Left colon (tissue), 2 donors: ENCODE data around the gene LOXHD1. TPM values are rescaled to one million over a fixed set of nuclear protein-coding genes. Genes with fewer than 3 reads are reported as not detected.

Experiments used
- ATAC-seq: fragments of 200-7000 bp; cut with Tn5 transposase; one replicate; pipeline ENCODE4 v1.9.1; 2020; ENCODE audit warnings: mild to moderate bottlenecking, moderate library complexity
- DNase-seq, 2 donors: peaks; one replicate each; pipeline ENCODE4 v3.0.0-alpha.2; 2020
- intact Hi-C, 2 donors: fragments of 100-400 bp; cut with DNase I in 1 of 2; cut with micrococcal nuclease in 1 of 2; formaldehyde crosslinking; loops; one replicate each; pipeline versions ENCODE4 v1.11.2 to v1.14.0; 2022; cut with DNase I, micrococcal nuclease
- total RNA-seq, 2 donors: library from RNA; stranded (reverse); fragmentation: NEBNext Ultra II Directional; extraction: Animal tissue kit (Norgen Biotek cat#: 25700); gene quantifications; one replicate each; pipeline ENCODE4 v1.2.1, GENCODE V29; 2021
- donor health status: DM: no; HTN: no; CAD: no.
- donor health status: DM: yes; HTN: yes; CAD: no.

Gene LOXHD1
- total RNA-seq, 2 donors from 2014 or later, result 0.15 TPM; not detected in 1

DNA sequence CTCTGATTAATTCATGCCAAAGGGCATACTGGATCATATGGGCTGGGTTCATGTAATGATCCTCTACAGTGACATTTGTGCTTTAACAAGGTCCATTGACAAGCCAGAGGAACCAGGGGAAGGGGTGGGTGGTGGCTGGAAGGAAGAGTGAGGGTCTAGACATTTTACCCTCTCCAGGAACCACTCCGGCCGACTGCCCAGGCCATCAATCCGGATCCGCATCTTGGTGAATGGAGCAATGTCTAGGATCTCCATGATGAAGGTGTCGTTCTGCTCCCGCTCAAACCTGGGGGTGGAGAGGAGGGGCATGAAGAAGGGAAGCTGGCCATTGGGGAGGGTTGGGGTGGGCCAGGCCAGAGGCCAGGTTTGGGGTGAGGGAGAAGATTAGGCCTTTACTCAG lies 147.5 kb downstream of the LOXHD1 start:
- intact Hi-C loops, result no loop called here
- ATAC-seq (no peak), DNase-seq (no peak)

DNA sequence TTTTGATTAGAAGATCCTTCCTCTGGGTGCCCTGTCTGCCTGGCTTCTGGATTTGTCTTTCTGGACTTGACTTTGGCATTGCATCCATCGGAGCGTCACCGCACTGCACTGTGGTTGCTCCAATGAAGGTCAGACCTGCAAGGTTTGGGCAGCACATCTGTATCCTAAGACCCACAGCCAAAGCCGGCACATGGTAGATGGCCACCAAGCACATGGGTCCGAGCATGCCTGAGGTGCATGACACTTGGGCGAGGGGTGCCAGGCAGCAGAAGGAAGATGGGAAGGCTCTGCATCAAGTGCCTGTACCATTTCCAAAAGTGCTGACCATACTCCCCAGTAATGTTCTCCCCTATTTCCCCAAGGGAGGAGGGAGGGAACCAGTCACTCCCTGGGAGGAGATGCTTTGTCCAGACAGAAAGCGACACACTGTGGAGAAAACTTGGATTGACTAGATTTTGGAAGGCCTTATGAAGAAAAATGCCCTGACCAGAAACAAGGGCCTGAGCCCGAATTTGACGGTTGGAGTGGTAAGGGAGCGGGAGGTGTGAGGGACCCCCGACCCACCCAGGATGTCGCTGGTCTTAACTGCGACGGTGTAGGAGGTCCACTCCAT lies 149.9 kb downstream of the LOXHD1 start:
- no peak for ATAC-seq
- intact Hi-C loops, result no loop called here
- DNase-seq, result no peak

DNA sequence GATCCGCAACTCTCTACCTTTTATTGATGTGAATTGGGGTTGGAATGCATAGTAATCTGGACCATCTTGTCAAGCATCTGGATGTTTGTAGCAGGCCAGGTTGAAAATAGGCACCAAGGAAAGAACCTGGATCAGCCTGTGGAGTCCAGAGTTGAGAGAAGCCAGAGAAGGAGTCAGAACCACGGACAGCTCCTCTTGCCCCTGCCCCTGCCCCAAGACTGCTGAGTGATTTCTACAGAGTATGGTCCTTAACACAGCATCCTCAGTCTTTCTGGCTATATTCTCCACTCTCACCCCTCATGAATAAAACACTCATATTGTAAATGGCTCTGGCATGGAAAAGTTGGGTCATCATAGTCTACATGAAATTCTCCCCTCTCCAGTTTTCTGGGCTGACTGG lies 154.6 kb downstream of the LOXHD1 start:
- ATAC-seq (no peak), DNase-seq (no peak)
- intact Hi-C loops, result no loop called here

DNA sequence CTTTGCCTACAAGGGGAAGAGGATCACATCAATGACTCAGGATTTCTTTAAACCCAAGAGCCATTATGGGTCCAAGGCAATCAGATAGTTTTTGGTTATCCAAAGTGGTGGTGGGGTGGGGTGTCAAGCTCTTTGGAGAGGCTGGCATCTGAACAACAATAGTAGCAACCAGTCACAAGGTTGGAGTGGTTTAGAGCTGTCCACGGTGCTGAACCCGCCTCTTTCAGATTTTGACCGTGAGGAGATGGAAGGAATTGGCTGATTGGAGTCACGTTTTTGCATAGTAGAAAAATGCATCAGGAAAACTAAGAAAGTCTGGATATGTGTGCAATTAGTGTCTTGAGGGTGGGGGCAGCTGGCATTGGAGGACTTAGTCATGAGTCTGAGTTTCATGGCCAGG lies 159.9 kb downstream of the LOXHD1 start:
- DNase-seq, result peak in 1 of 2 donors; percentile 33
- no peak for ATAC-seq
- intact Hi-C loops, result no loop called here

DNA sequence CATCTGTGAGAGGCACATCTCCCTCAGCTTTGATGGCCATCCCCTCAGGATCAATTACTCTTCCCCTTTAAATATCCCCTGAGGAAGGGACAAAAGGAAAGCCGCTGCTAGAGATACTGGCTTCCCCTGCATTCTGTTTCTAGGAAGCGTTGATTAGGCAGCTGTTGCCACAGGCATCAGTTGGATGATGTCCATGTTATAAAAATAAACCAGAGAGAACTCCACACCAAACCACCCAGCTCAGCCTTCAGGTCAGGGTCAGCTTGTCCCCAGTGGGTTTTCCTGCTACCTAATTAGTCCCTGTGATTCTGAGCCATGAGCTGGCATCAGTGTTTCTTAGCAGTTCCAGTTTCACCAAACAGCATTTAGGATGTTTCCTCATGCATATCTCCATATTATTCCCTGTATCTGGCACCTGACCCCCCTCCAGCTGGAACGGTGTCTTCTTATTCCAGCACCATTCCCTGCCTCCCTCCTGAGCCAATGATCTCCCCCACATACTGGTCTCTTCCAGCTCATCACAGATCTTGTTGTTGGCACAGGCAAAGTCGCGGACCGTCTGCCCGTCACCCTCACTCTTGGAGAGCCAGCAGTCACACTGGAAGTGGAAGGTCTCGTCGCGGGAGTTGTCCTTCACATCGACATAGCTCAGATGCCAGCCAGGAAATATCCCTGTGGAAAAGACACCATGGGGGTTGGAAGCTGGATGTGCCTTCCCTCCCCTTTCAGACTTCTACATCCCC lies 168.4 kb downstream of the LOXHD1 start:
- intact Hi-C loops, result no loop called here
- DNase-seq (no peak), ATAC-seq (no peak)

DNA sequence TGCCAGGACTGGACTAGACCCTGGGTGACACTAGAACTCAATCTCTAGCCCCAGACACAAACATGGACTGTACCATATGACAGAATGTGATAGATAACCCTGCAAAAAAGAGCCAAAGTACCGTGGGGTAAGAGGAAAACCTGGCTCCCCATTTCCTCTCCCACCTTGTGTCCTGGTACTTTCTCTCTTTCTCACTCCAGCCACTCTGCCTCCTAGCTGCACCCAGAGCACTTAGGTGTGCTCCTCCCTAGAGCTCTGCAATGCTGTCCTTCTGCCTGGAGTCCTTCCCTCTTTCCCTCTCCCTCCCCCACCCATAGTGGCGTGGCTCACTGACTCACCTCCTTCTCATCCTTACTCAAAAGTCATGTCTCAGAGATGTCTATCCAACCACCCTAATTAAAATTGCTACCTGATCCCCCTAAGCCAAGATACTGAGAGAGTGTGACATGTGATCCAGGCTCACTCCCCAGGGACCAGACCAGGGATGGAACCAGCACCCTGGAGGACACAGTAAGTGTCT lies 171.3 kb downstream of the LOXHD1 start:
- no peak for ATAC-seq
- intact Hi-C loops, result no loop called here

DNA sequence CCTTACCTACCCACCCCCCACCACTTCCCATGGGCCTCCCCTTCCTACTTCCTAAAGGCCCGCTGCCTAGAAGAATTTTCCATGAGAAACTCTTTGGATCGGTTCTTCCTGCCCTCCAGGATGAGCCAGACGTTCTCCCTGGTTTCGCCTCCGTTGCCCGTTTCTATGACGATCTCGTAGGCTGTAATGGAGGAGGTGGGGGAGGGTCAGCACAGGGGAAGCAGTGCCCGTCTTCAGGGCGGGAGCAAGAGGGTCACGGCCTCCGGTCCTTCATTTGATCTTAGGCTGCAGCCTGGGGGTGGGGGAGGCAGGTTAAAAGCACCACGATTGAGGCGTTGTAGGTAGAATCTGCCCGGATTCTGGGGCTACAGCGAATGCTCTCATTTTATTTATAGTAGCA lies 172.0 kb downstream of the LOXHD1 start:
- no peak for DNase-seq
- ATAC-seq, result no peak
- intact Hi-C loops, result loop anchor here in 1 of 2 donors (5.0 kb wide), 1 partner anchor 313 kb away; a partner anchor contains a TSS

More for the DNA sequence above, 171.3 kb downstream of the LOXHD1 start:
- DNase-seq, result no peak

DNA sequence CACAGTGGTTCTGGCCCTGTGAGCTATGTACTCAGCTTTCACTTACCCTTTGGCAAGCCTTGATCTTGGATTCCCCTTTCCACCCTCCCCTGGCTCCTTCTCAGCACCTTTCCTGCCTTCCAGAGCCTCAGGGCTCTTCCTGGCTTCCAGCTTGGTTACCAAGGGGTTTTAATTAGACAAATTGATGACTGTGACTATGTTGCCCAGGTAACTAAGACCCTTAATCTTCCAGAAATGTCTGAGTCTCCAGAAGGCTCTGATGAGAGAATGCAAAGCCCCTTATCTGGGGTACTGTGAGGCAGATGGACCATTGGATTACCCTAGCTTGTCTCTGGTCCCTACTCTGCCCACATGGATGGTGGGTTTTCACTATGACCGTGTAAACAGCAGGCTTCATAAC lies 174.2 kb downstream of the LOXHD1 start:
- no peak for ATAC-seq
- intact Hi-C loops, result loop anchor here in 1 of 2 donors (5.0 kb wide), 1 partner anchor 311 kb away; a partner anchor contains a TSS
- no peak for DNase-seq

DNA sequence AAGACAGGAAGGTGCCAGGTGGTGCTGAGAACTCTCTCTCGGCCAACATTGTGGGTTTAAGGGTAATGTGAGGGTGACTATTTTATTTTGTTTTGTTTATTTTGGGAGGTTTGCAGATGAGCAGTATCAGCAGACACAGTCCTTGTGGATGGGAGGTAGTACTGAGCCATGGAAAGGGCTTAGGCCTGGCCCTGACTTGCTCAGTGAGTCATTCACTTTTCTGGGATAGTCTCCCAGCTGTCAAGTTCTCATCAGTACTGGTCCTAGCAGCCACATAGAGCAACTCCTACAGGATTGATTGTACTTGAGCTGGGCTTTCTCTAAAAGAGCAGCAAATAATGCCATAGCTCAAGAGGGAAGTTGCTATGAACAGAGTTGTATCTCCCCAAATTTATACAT lies 175.2 kb downstream of the LOXHD1 start:
- intact Hi-C loops, result loop anchor here in 1 of 2 donors (2.0 to 5.0 kb wide), 2 partner anchors 201 to 310 kb away; a partner anchor contains a TSS
- DNase-seq, result no peak
- no peak for ATAC-seq

DNA sequence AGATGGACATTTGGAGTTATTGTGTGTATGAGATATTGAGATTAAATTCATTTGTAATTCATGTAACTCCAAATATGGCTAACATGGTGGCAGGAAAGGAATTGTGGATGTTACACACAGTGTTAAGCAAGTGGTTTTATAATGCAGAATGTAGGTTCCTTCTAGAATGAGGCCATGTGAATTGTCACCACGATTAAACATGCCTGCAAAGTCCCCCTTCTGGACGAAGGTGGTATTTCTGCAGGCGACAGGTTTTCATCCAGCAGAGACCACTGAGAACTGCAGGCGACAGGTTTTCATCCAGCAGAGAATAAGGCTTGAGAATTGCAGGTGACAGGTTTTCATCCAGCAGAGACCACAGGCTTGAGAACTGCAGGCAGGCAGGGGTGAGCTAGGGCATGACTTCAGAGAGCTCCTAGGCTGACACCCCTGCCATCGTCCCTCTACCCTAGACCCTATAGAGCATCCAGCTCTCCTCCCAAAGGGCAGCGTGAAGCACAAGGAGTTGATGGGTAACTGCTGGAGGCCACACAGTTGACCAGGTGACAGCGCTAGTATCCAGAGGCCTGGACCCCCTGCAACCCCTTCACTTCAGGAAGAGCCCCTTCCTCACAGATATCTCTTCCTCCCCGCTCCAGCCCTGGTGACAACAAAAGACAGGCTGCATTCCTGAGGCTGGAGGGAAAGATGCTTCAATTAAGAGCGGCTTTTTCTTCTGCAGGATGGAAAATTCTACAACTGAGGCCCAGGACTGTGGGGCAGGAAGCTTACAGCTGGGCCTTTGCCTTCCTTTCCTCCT lies 175.8 kb downstream of the LOXHD1 start:
- intact Hi-C loops, result loop anchor here in 1 of 2 donors (2.0 to 5.0 kb wide), 2 partner anchors 200 to 309 kb away; a partner anchor contains a TSS
- ATAC-seq, result peak; percentile 64
- peak in 1 of 2 donors; percentile 65 for DNase-seq

DNA sequence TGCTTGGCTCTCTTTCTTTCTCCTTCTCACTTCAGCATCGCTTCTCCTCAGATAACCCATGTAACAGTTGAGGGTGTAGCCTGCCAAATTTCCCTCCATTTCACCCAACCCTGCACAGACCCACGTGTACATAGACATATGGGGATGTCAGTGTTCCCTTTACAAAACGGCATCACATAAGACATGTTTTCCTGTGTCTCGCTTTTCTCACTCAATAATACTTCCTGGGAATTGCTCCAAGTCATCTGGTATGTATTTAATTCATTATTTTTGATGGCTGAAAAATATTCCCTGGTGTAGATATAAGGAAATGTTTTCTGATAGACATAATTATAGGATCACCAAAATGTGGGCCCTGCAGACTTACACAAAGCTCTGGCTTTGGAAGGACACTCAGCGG lies 176.8 kb downstream of the LOXHD1 start:
- DNase-seq (no peak), ATAC-seq (no peak)
- intact Hi-C loops, result loop anchor here in 1 of 2 donors (2.0 to 5.0 kb wide), 2 partner anchors 199 to 308 kb away; a partner anchor contains a TSS

DNA sequence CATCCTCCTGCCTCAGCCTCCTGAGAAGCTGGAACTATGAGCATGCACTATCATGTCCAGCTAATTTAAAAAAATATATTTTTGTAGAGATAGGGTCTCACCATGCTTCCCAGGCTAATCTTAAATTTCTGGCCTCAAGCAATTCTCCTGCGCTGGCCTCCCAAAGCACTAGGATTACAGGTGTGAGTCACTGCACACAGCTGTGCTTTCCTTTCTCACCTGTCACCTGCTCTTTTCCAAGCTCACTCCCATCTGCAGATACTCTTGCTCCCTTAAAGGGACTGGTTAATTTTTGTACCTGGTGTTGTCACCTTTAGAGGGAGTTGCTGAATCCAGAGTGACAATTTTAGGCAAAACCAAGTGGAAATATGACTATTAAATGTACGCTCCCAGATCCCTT lies 178.2 kb downstream of the LOXHD1 start:
- no peak for DNase-seq
- intact Hi-C loops, result no loop called here
- ATAC-seq, result no peak

DNA sequence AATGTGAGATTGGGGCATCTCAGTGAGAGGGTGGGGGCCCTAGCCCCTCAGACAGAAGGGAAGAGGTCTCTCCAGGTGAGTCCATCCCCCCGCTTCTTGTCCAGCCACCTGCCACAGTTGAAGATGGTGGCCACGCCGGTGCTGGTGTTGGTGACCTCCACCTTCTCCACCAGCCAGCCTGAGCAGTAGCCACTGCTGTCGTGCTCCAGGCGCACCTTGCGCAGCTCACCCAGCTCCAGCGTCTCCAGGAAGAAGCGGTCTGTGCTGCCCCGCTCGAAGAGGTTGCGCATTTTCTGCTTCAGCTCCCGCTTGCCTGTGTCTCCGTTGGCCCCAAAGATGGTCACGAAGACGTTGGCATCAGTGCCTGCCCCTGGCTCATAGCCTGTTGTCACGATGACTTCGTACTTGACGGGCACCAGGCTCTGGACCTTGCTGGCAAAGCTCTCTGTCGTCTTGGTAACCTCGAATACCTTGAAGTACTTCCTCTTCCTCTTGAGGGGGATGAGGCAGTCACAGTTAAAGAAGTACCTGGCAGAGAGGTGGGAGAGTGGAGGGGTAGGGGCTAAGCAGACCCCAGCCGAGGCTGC lies 179.5 kb downstream of the LOXHD1 start:
- DNase-seq (no peak), ATAC-seq (no peak)
- intact Hi-C loops, result no loop called here

DNA sequence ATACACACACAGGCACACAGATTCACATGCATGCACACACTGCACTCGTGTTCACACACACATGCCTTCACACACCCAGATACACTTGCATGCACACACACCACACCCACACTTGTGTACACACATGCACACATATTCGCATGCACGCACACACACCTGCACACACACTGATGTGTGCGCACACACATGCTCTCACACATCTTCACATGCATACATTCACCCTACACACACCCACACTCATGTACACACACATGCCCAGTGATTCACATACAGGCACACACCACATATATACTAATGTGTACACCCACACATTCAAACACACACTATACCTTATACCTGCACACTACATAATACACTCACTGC lies 181.6 kb downstream of the LOXHD1 start:
- intact Hi-C loops, result no loop called here
- DNase-seq, result no peak
- ATAC-seq, result no peak

DNA sequence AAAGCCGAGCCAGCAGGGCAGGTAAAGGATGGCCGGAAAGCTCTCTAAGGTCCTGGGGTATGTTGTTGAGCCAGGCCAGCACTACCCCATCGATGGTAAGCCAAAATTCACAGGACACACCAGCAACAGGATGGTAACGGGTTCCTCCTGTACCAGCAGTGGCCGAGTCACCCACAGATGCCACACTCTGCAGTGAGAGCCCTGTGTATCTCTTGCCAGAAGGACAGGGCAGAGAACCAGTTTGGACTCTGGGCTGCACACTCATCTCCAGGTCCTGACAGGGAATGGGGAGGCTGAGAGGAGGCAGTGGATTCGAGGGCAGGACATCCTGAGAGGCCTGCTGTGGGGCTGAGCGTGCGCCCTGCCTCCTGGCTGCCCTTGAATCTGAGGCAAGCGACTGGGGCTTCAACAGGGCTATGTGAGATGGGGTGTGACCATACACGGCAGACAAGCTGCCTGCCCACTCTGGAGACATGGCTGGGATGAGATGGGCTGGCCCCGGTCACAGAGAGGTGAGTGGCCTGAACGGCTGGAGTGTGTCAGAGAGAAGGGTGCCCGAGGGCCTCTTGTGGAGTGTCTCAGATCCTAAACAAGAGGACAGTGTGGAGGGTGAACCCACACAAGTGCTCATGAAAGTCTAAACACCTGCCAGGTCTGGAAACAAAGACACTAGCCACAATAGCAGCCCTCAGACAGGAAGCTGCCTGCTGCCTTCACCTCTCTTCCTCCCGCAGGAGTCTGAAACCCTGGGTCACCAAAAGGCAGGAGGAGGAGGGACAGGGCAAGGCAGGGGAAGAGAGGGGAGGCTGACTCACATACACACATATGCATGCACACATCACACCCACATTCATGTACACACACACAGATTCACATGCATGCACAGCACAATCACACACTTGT lies 182.3 kb downstream of the LOXHD1 start:
- intact Hi-C loops, result no loop called here
- no peak for ATAC-seq

DNA sequence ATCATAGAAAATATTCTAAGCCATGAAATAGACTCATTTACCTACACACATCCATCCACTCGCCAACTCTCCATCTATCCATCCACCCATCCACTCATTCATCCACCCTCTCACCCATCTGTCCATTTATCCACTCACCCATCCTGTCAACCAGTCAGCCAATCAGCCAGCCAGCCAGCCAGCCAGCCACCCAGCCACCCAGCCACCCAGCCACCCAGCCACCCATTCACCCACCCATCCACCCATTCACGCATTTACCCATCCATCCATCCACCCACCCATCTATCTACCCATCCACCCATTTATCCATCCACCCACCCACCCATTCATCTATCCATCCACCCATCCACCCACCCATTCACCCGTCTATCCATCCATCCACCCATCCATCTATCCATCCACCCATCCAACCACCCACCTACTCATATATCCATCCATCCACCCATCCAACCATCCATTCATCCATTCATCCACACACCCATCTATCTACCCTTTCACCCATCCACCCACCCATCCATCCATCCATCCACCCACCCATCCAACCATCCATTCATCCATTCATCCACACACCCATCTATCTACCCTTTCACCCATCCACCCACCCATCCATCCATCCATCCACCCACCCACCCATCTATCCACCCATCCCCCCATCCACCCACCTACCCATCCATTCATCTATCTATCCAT lies 185.1 kb downstream of the LOXHD1 start:
- no peak for DNase-seq
- ATAC-seq, result no peak
- intact Hi-C loops, result no loop called here

More for the DNA sequence above, 182.3 kb downstream of the LOXHD1 start:
- DNase-seq, result no peak

DNA sequence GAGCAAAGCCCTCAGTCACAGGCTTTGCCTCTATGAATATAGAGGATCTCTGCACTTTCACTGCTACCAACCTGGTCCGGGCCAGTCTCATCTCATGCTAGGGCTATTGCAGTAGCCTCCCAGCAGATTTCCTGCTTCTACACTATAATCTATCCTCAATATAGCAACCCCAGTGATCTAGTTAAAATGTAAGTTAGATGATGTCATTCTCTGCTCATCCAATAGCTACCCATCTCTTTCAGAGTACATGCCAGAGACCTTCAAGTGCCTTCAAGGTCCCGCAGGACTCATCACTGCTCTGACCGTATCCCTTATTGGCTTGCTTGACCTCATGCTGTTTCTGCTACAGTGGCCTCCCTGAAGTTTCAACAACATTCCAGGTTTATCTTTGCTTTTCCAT lies 186.3 kb downstream of the LOXHD1 start:
- DNase-seq (no peak), ATAC-seq (no peak)
- intact Hi-C loops, result no loop called here
